Skin epidermis (tissue), 12 donors: ENCODE results near the gene RBP5.

ENCODE experiments used
- H3K27ac ChIP-seq, 21 experiments: fragments of 200-600 bp; sonication (generic) in 11 of 21; one replicate each; pipeline ENCODE4 v1.5.0; 2020; ENCODE audit warnings: mild to moderate bottlenecking in 3 of 21, inconsistent platforms in 2 of 21, moderate library complexity in 2 of 21
- H3K4me3 ChIP-seq, 7 experiments: fragments of 200-600 bp; sonication (generic) in 2 of 7; one replicate each; pipeline ENCODE4 v1.5.0; 2020; ENCODE audit warnings: inconsistent platforms in 2 of 7, mild to moderate bottlenecking in 2 of 7, moderate library complexity in 1 of 7

Gene RBP5

DNA sequence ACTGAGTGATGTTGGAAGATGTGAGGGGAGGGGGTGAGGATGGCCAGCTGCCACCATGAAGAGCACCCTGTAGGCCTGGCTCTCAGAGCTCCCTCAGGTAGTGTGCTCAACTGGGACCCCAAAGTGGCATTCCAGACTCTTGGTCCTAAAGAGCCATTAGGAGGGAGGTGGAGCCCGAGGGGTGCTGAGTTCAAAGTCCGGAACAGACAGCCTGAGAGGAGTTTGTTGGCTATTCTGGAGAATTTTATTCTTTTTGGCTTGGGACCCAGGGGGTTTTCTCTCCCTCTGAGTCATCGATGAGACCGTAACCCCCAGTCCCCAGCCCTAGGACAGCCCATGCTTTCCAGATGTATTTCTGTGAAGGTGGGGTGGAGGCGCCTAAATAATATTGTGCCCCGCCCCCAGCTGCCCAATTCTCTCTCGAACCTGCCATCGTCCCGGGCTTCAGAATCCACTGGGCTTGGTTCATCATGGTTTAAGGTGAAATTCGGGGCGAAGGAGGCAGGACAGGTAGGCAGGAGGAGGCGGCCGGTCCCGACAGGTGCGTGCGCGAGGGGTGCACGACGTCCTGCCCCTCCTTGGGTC is 690 bp upstream of the RBP5 start:
- Histone ChIP-seq H3K27ac (peak overlapping the region in 17 of 21 experiments; percentile 31 to 85 (median 75)), H3K4me3 (peak overlapping the region; percentile 38 to 74 (median 58))

GRCh38 chr12:7127916-7128626 is 618 bp downstream of the RBP5 start:
- Histone ChIP-seq H3K4me3 (peak overlapping the region in 1 of 7 experiments; percentile 2), H3K27ac (peak overlapping the region in 3 of 21 experiments; percentile 49 to 67 (median 57))

DNA sequence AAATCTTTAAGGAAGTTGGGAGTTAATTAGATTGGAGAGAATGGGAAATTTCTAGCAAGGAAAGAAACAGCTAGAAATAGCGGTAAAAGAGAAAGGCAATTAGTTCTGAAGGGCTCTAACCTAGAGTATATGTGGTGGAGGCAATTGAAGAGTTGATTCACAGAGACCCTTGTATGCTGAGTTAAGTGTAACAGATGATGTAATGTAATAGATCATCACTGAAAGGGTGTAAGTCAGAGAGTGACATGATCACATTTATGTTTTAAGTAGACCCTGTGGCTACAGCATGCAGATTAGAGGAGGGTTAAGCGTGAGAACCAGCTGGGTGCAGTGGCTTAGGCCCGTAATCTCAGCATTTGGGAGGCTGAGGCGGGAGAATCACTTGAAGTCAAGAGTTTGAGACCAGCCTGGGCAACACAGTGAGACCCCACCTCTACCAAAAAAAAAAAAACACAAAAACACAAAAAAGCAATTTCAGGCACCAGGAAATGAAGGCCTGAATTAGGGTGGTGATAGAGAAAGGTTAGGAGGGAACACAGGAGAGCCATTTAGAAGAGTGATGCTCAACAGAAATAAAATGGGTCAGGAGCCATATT is 3.0 kb downstream of the RBP5 start:
- Histone ChIP-seq H3K4me3 (no peak overlapping the region), H3K27ac (no peak overlapping the region)

DNA sequence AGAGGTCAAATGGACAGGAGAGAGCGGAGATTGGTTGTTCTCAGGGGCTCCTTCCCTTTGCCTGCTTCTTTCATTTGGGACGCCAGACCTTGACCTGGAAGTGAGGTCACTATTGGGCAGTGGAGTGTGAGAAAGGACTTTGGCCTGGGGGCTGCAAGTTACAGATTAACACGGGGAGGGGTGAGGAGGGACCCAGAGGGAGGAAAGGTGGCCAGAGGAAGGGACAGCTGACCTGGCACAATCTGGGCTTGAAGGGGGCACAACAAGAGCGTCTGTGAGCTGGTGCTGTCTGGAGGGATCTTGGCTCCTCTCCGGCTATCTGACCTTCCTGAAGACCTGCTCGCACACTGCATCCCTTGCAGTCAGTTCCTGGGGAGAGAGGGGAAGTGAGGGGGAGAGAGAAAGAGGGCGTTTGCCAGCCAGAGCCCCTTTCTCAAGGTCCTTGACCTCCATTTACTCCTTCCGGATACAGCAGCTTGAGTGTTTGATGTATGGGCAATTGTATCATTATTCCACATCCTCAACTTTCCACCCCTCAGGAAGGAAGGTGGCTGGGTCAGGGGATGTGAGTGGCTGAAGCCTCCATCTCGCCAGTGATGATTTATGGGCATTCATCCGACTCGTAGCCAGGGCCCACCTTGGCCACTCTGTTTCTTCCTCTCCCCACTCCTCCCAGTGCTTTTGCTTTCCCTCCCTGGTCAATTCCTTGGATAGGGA is 4.7 kb downstream of the RBP5 start:
- Histone ChIP-seq H3K4me3 (no peak overlapping the region), H3K27ac (peak overlapping the region in 6 of 21 experiments; percentile 9 to 48 (median 28))

DNA sequence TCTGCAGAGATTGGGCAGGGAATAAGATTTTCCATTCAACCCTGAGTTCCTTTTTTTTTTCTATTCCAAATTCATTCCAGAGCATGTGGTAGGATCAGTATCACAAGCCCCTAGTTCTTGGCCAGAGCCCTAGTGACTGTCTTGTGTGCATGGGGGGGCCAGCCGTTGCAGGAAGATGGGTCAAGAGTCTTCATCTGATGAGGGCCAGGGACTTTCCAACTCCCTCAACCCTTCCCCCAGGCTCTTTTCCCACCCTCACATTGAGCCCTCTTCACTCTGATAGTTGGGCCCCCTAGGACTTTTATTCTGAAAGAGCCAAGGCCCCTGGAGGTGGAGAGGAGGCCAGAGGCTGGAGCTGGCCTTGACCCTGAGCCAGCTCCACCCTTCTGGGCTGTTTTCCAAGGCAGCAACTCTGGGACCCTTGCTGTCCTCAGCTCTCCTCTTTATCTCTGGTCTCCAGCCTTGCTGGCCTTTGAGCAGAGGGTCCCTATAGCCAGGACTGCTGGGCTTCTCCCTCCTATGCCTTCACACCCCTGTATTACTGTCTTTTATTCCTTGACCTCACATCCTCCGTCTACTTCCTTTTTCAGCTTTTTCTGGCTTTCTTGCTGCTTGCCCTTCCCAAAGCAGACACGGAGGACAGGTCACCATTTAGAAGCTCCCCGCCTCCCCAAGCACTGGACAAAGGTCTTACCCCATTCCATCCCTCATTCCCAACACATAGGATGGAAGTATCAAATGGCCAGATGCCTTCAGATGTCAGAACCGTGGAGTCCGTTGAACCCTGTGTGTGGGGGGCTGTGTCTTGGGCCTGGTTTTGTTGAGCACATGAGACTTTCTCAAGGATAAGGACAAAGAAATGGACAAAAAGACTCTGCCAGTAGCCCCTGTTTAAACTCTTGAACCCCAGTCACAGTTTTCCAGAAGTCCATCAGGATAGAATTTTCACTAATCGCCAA is 5.6 kb downstream of the RBP5 start:
- peak overlapping the region in 9 of 21 experiments; percentile 9 to 57 (median 39) for H3K27ac ChIP-seq

GRCh38 chr12:7121324-7121723 is 7.4 kb downstream of the RBP5 start:
- H3K4me3 ChIP-seq, result no peak overlapping the region

More for the DNA sequence above, 5.6 kb downstream of the RBP5 start:
- no peak overlapping the region for H3K4me3 ChIP-seq

GRCh38 chr12:7120166-7120565 is 8.5 kb downstream of the RBP5 start:
- H3K4me3 ChIP-seq, result no peak overlapping the region
- H3K27ac ChIP-seq, result no peak overlapping the region

More at GRCh38 chr12:7121324-7121723, 7.4 kb downstream of the RBP5 start:
- H3K27ac ChIP-seq, result peak overlapping the region in 3 of 21 experiments; percentile 30 to 53 (median 35)

DNA sequence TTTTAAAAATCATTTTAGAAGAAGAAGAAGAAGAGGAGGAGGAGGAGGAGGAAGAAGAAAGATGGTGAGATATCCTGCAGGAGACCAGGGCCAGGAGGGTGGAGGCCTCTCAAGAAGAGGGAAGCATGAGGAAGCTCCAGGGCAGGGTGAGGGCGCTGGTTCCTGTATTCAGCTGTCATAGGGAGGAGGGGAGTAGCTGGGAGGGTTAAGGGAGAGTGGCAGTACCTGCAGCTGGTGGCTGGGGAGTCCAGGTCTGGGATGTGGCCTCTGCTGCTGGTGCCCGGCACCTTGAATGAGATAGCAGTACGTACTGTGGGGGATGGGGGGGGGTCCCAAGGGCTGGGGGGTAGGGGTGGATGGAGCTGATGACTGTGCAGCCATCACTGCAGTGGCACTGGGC is 9.8 kb downstream of the RBP5 start:
- Histone ChIP-seq H3K4me3 (no peak overlapping the region), H3K27ac (no peak overlapping the region)

DNA sequence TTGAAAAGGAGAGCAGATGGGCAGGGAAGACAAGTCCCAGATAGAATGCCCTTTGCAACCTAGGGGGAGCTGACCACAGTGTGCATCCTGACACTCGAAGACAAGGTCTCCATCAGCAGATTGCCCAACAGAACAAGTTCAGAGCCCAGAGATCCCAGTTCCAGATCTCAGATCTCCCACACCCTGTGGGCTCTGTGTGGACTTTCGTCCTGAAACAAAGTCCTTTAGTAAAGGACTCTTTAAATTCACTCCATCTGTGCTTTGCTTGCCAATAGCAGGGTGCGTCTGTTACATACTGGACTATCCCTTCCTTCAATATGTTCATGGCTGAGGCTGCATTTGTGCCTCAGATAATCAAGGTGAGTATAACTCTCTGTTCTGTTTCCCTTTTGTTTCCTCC is 11.0 kb downstream of the RBP5 start:
- no peak overlapping the region for H3K27ac ChIP-seq
- no peak overlapping the region for H3K4me3 ChIP-seq

- Histone ChIP-seq H3K27ac (no peak overlapping the region), H3K4me3 (no peak overlapping the region)
Observed at GRCh38 chr12:7116916-7117315, 11.8 kb downstream of the RBP5 start.

DNA sequence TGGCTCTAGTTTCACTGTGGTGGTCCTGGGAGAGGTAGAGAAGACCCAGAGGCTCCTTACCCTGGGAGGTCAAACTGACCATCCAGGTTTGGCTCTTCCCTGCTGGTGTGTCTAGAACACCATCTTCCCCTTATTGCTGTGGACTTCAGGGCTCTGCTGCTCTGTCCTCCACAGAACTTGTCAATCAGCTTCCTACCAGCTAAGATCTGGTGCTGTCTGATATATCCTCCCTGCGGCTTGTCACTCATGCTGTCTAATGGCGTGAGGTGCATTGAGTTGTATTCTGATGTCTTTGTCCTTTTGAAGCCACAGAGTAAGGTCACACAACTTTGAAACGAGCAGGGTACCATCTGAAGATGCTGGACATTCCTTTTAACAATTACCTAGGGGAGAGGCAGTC is 12.5 kb downstream of the RBP5 start:
- Histone ChIP-seq H3K27ac (no peak overlapping the region), H3K4me3 (no peak overlapping the region)

- H3K4me3 ChIP-seq, result no peak overlapping the region
Observed at GRCh38 chr12:7114851-7115250, 13.8 kb downstream of the RBP5 start.

GRCh38 chr12:7114008-7114407 is 14.7 kb downstream of the RBP5 start:
- no peak overlapping the region for H3K4me3 ChIP-seq
- peak overlapping the region in 2 of 21 experiments; percentile 6 to 14 for H3K27ac ChIP-seq

More at GRCh38 chr12:7114851-7115250, 13.8 kb downstream of the RBP5 start:
- H3K27ac ChIP-seq, result no peak overlapping the region

DNA sequence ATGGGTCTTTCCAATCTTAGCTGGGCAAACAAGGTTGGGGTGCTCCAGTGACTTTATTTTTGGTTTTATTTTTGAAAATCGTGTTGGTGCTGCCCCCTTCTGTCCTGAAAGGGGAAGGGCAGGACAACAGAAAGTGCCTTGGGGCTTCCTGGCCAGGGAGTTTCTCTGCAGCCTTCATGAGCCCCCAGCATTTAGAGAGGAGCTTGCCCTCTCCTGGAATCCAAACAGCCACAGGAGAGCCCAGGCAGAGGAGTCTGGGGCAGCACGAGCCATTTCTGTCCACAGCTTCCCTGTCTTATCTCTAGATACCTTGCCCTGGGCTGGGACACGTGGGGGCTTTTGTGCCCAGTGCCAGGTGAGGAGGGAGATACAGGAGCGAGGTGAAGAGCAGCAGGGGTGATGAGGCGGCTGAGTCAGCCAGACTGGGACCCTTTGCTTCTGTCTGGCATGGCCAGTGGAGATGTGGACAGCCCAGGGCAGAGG is 15.3 kb downstream of the RBP5 start:
- Histone ChIP-seq H3K27ac (peak overlapping the region in 4 of 21 experiments; percentile 6 to 57 (median 22)), H3K4me3 (no peak overlapping the region)

GRCh38 chr12:7112041-7112440 is 16.6 kb downstream of the RBP5 start:
- Histone ChIP-seq H3K4me3 (no peak overlapping the region), H3K27ac (peak overlapping the region in 10 of 21 experiments; percentile 3 to 60 (median 38))

DNA sequence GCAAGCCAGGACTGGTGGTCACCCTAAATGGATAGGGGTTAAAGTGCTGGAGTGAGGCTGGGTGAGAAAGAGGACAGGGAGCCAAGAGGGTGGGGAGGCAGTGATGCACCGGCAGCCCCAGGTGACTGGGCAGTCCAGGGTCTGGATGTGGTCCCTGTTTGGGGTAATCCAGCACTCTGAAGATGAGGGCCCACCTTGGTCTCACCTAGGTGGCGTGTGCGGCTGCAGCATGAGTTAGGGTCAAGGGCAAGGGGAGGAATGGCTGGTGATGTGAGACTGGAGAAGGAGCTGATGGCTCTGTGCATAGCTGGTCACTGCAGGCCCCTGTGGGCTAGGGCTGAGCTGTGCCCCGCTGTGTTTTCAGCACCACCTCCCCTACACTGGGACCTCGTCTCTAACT is 18.0 kb downstream of the RBP5 start:
- H3K4me3 ChIP-seq, result no peak overlapping the region

DNA sequence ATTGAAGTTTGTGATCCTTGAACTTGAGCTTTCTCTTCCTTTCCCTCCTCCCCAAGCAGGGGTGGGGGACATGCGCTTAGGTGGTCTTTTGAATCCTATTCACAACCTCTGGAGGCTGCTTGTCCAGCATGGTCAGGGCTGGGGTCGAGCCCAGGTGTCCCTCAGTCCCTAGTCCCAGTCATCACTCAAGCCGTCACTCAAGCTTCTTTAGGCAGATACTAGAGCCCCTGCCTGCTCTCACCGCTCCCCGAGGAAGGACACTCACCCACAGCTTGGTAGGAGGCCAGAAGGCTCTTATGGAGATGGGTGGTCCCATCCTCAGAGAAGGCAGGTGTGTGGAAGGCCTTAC is 19.1 kb downstream of the RBP5 start:
- Histone ChIP-seq H3K27ac (peak overlapping the region in 20 of 21 experiments; percentile 27 to 99 (median 95)), H3K4me3 (peak overlapping the region in 5 of 7 experiments; percentile 38 to 61 (median 51))

More for the DNA sequence above, 18.0 kb downstream of the RBP5 start:
- peak overlapping the region in 6 of 21 experiments; percentile 5 to 93 (median 31) for H3K27ac ChIP-seq

GRCh38 chr12:7108796-7109571 is 19.7 kb downstream of the RBP5 start, which contains the start of gene C1RL:
C1RL (minus strand) TSS chr12:7109214; CDS start chr12:7109180, 34 bp downstream.
- H3K4me3 ChIP-seq, result peak within 1 kb of the TSS; percentile 38 to 61 (median 49)
- peak within 1 kb of the TSS; percentile 80 to 99 (median 95) for H3K27ac ChIP-seq
